A673 (cell line): ENCODE measurements around the gene KAT14. TPM values are rescaled to one million over a fixed set of nuclear protein-coding genes. Genes with fewer than 3 reads are reported as not detected.

Source experiments
- BruUV-seq: library from RNA; stranded (reverse); fragments of 400-500 nt; replicated peaks from 2 replicates; lab custom pipeline; 2021; lab: Mats Ljungman, UMichigan
- CTCF ChIA-PET: fragments of 300-600 bp; sonication (Branson Sonifier 250); formaldehyde crosslinking; loops from one replicate; lab custom pipeline; 2022; ENCODE audit warnings: antibody characterized with exemption; lab: Charles Lee
- POLR2A ChIA-PET: fragments of 300-600 bp; sonication (Branson Sonifier 250); formaldehyde crosslinking; loops from one replicate; lab custom pipeline; 2022; ENCODE audit warnings: antibody characterized with exemption; ENCODE audit not compliant: low non-redundant PET; lab: Charles Lee
- DNase-seq: peaks from one replicate; pipeline ENCODE4 v3.0.0-alpha.2; 2015; ENCODE audit warnings: low spot score
- H3K27ac ChIP-seq: fragments of 200-600 bp; sonication (generic); 2 replicates; pipeline ENCODE4 v1.5.1; 2016; ENCODE audit warnings: mixed run types, low read depth, mild to moderate bottlenecking, mixed read lengths, antibody characterized with exemption, low read length; ENCODE audit not compliant: poor library complexity, severe bottlenecking
- H3K27me3 ChIP-seq: fragments of 200-600 bp; sonication (generic); replicated peaks from 2 replicates; pipeline ENCODE4 v1.6.1; 2017; ENCODE audit warnings: mixed run types, low read depth, mild to moderate bottlenecking, mixed read lengths, antibody characterized with exemption, low read length; ENCODE audit not compliant: insufficient read depth, poor library complexity
- H3K36me3 ChIP-seq: fragments of 200-600 bp; sonication (generic); 2 replicates; pipeline ENCODE4 v1.6.1; 2016; ENCODE audit warnings: mixed run types, mild to moderate bottlenecking, mixed read lengths, antibody characterized with exemption, low read length; ENCODE audit not compliant: insufficient read depth, poor library complexity, severe bottlenecking
- H3K4me1 ChIP-seq: fragments of 200-600 bp; sonication (generic); 2 replicates; pipeline ENCODE4 v1.6.1; 2017; ENCODE audit warnings: mixed run types, mild to moderate bottlenecking, mixed read lengths, antibody characterized with exemption, low read length; ENCODE audit not compliant: insufficient read depth, poor library complexity, severe bottlenecking
- H3K4me3 ChIP-seq: fragments of 200-600 bp; sonication (generic); 2 replicates; pipeline ENCODE4 v1.5.1; 2016; ENCODE audit warnings: low read depth, mixed run types, mild to moderate bottlenecking, mixed read lengths, low read length; ENCODE audit not compliant: poor library complexity, severe bottlenecking
- H3K9me3 ChIP-seq: fragments of 200-600 bp; sonication (generic); 2 replicates; pipeline ENCODE4 v1.6.1; 2016; ENCODE audit warnings: mixed run types, low read depth, mild to moderate bottlenecking, mixed read lengths, antibody characterized with exemption, low read length; ENCODE audit not compliant: poor library complexity, severe bottlenecking
- EZH2 ChIP-seq: fragments of 200-600 bp; sonication (generic); IDR thresholded peaks from 2 replicates; pipeline ENCODE4 v1.6.1; 2017; ENCODE audit warnings: borderline replicate concordance, low read depth, mild to moderate bottlenecking, mixed read lengths, antibody characterized with exemption, low read length; ENCODE audit not compliant: poor library complexity, severe bottlenecking
- intact Hi-C: fragments of 100-400 bp; cut with micrococcal nuclease; formaldehyde crosslinking; loops from one replicate; pipeline ENCODE4 v1.10.0; 2022; ENCODE audit not compliant: unreplicated experiment
- total RNA-seq: library from RNA; stranded (reverse); gene quantifications from 2 replicates; pipeline ENCODE4 v1.2.3, GENCODE V29; 2021
- TF ChIP-seq, protein P1 (sequence below): fragments of 300-800, 200-600 bp; sonication (generic); conservative IDR thresholded peaks from 2 replicates; pipeline ENCODE4 v1.5.1; 2017; ENCODE audit warnings: low read depth, mild to moderate bottlenecking, antibody characterized with exemption, low read length, moderate library complexity, mixed read lengths

Gene KAT14
- total RNA-seq, 1 experiment from 2014 or later = 20.6 TPM

DNA sequence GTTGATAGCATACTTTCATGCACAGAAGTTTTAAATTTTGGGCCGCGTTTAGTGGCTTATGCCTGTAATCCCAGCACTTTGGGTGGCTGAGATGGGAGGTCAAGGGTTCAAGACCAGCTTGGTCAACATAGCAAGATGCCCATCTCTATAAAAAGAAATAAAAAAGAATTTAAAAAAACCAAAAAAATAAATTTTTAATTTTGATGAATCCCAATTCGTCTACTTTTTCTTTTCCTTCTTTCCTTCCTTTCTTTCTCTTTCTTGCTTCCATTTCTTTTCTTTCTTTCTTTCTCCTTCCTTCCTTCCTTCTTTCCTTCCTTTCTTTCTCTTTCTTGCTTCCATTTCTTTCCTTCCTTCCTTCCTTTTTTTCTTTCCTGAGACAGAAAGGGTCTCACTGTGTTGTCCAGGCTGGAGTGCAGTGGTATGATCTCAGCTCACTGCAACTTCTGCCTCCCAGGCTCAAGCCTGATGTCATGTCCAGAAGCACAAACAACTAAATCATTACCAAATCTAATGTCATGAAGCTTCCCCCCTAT, 95.8 kb downstream of the KAT14 start:
- H3K9me3 ChIP-seq = no peaks in the 10 kb centered on the region
- BruUV-seq = no TSS peak
- ChIA-PET CTCF (no interaction called here), POLR2A (no interaction called here)
- intact Hi-C loops = no loop called here
- peaks cover 4% of the 10 kb centered on the region for H3K27me3 ChIP-seq
- no peak overlapping the region for H3K27ac ChIP-seq
- H3K36me3 ChIP-seq = no peaks in the 10 kb centered on the region
- no peaks in the 10 kb centered on the region for H3K4me1 ChIP-seq
- no peak for DNase-seq
- H3K4me3 ChIP-seq = no peak overlapping the region
- TF ChIP-seq, protein P1, sequence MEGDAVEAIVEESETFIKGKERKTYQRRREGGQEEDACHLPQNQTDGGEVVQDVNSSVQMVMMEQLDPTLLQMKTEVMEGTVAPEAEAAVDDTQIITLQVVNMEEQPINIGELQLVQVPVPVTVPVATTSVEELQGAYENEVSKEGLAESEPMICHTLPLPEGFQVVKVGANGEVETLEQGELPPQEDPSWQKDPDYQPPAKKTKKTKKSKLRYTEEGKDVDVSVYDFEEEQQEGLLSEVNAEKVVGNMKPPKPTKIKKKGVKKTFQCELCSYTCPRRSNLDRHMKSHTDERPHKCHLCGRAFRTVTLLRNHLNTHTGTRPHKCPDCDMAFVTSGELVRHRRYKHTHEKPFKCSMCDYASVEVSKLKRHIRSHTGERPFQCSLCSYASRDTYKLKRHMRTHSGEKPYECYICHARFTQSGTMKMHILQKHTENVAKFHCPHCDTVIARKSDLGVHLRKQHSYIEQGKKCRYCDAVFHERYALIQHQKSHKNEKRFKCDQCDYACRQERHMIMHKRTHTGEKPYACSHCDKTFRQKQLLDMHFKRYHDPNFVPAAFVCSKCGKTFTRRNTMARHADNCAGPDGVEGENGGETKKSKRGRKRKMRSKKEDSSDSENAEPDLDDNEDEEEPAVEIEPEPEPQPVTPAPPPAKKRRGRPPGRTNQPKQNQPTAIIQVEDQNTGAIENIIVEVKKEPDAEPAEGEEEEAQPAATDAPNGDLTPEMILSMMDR = no peak
- TF ChIP-seq EZH2 = no peak

Other genes with a start within 250 kb of the KAT14 start
- gene SNX5, start 169.1 kb upstream of the KAT14 start, total RNA-seq = 171 and 188 TPM in 2 replicates
- 39.1 and 41.4 TPM in 2 replicates for gene MGME1, start 168.8 kb upstream of the KAT14 start, total RNA-seq
- gene OVOL2, start 79.9 kb upstream of the KAT14 start, total RNA-seq = not detected in 2 replicates
- 21.4 and 23.0 TPM in 2 replicates for gene PET117, start within 50 bp of the KAT14 start, total RNA-seq
- gene ZNF133, start 150.7 kb downstream of the KAT14 start, total RNA-seq = 9.3 and 12.8 TPM in 2 replicates